Lower leg skin (tissue), 3 donors: ENCODE data around the gene SAMHD1.
"Not testable (repeated sequence)": the region's sequence is repeated elsewhere in the genome, so short reads cannot be mapped to it uniquely, and the experiment has no call there.

Source experiments
- POLR2A ChIP-seq, 2 donors: fragments of 450-650 bp; IDR thresholded peaks; one replicate each; pipeline ENCODE4 v1.6.1; 2016 to 2017; ENCODE audit warnings: antibody characterized with exemption in 2 of 2, mild to moderate bottlenecking in 1 of 2, moderate library complexity in 1 of 2
- TF ChIP-seq, protein P1 (sequence below), 3 donors: fragments of 450-650 bp; IDR thresholded peaks; one replicate each; pipeline ENCODE4 v1.5.1; 2016; ENCODE audit warnings: antibody characterized with exemption in 3 of 3, mild to moderate bottlenecking in 3 of 3, moderate library complexity in 2 of 3

DNA sequence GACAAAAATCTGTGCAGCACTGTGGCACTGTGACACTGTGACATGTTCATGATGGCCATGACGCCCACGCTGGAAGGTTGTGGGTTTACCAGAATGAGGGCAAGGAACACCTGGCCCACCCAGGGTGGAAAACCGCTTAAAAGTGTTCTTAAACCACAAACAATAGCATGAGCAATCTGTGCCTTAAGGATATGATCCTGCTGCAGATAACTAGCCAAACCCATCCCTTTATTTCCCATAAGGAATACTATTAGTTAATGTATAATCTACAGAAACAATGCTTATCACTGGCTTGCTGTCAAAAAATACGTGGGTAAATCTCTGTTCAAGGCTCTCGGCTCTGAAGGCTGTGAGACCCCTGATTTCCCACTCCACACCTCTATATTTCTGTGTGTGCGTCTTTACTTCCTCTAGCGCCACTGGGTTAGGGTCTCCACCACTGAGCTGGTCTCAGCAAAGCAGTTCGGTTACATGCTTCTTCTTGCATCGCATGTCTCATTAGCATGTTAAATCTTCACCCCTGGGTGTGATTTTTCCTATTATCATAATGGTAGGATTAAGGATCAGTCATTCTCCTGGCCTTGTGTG is 10.9 kb upstream of the SAMHD1 start:
- TF ChIP-seq POLR2A (IDR thresholded peaks at IDR 0.05) = not testable (repeated sequence)
- TF ChIP-seq, protein P1, sequence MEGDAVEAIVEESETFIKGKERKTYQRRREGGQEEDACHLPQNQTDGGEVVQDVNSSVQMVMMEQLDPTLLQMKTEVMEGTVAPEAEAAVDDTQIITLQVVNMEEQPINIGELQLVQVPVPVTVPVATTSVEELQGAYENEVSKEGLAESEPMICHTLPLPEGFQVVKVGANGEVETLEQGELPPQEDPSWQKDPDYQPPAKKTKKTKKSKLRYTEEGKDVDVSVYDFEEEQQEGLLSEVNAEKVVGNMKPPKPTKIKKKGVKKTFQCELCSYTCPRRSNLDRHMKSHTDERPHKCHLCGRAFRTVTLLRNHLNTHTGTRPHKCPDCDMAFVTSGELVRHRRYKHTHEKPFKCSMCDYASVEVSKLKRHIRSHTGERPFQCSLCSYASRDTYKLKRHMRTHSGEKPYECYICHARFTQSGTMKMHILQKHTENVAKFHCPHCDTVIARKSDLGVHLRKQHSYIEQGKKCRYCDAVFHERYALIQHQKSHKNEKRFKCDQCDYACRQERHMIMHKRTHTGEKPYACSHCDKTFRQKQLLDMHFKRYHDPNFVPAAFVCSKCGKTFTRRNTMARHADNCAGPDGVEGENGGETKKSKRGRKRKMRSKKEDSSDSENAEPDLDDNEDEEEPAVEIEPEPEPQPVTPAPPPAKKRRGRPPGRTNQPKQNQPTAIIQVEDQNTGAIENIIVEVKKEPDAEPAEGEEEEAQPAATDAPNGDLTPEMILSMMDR (IDR thresholded peaks at IDR 0.05) = not testable (repeated sequence)
